ENCODE measurements around the gene DSC1. TPM values are rescaled to one million over a fixed set of nuclear protein-coding genes. Genes with fewer than 3 reads are reported as not detected.
"Not testable (repeated sequence)": the region's sequence is repeated elsewhere in the genome, so short reads cannot be mapped to it uniquely, and the experiment has no call there.

Gene DSC1
- total RNA-seq, 3 donors from 2014 or later = 0.29 TPM; not detected in 2

DNA sequence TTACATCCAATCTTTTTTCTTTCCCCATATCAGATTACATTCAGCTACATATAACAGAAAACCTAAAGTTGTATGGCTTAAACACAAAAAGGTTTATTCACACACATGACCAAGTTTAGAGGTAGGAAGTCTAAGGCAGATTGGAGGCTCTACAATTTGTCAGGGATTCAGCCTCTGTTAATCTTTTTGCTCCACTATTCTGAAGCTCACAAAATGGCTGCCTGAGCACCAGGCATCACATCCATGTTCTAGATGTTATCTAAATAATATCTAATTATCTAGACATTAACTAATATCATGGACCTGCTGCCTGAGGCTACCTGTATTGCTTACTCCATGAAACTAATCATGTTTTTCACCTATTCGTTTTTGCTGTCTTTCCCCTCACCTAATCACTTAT is 36.8 kb downstream of the DSC1 start:
- Histone ChIP-seq H3K27me3 (no peaks in the 10 kb centered on the region), H3K9me3 (no peaks in the 10 kb centered on the region), H3K27ac (no peak overlapping the region), H3K36me3 (no peaks in the 10 kb centered on the region), H3K4me3 (no peak overlapping the region), H3K4me1 (no peaks in the 10 kb centered on the region)
- no peak for DNase-seq (ENCODE audit: low spot score in 2 of 2)
- intact Hi-C loops (cut with DNase I; ENCODE audit: low total_unique reads) = no loop called here
- TF ChIP-seq, protein P1, sequence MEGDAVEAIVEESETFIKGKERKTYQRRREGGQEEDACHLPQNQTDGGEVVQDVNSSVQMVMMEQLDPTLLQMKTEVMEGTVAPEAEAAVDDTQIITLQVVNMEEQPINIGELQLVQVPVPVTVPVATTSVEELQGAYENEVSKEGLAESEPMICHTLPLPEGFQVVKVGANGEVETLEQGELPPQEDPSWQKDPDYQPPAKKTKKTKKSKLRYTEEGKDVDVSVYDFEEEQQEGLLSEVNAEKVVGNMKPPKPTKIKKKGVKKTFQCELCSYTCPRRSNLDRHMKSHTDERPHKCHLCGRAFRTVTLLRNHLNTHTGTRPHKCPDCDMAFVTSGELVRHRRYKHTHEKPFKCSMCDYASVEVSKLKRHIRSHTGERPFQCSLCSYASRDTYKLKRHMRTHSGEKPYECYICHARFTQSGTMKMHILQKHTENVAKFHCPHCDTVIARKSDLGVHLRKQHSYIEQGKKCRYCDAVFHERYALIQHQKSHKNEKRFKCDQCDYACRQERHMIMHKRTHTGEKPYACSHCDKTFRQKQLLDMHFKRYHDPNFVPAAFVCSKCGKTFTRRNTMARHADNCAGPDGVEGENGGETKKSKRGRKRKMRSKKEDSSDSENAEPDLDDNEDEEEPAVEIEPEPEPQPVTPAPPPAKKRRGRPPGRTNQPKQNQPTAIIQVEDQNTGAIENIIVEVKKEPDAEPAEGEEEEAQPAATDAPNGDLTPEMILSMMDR (IDR thresholded peaks at IDR 0.05) = no peak
- no peak for TF ChIP-seq POLR2AphosphoS5 (IDR thresholded peaks at IDR 0.05)
- no peak for TF ChIP-seq POLR2A (IDR thresholded peaks at IDR 0.05)

DNA sequence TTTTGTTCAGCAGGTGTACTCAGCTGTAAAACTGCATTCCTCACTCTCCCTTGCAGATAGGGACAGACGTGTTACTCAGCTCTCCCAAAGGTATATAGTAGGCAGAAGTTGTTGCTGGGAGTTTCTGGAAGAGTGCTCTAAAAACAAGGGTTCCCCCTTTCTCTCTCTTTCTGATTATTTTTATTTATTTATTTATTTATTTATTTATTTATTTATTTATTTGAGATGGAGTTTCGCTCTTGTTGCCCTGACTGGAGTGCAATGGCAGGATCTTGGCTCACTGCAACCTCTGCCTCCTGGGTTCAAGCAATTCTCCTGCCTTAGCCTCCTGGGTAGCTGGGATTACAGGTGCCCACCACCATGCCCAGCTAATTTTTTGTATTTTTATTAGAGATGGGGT is 39.5 kb downstream of the DSC1 start:
- H3K4me3 ChIP-seq = not testable (repeated sequence)

DNA sequence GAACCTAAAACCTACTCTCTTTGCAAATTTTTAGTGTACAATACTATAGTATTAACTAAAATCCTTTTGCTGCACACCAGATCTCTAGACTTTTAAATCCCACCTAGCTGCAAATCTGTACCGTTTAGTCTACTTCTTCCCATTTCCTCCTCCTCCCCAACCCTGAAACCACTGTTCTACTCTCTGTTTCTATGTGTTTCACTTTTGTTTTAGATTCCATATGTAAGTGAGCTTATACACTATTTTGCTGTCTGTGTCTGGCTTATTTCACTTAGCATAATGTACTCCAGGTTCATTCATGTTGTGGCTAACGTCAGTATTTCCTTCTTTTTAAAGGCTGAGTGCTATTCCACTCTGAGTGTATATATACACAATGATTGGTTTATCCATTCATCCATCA is 42.1 kb downstream of the DSC1 start:
- no peak for TF ChIP-seq POLR2AphosphoS5 (IDR thresholded peaks at IDR 0.05)
- TF ChIP-seq, protein P1 (IDR thresholded peaks at IDR 0.05) = no peak
- TF ChIP-seq POLR2A (IDR thresholded peaks at IDR 0.05) = no peak
- Histone ChIP-seq H3K27ac (no peak overlapping the region), H3K4me3 (no peak overlapping the region), H3K4me1 (no peaks in the 10 kb centered on the region), H3K9me3 (no peaks in the 10 kb centered on the region), H3K27me3 (no peaks in the 10 kb centered on the region), H3K36me3 (no peaks in the 10 kb centered on the region)
- no peak for DNase-seq (ENCODE audit: low spot score in 2 of 2)
- intact Hi-C loops (cut with DNase I; ENCODE audit: low total_unique reads) = no loop called here

More for the DNA sequence above, 39.5 kb downstream of the DSC1 start:
- H3K9me3 ChIP-seq; H3K36me3 ChIP-seq; H3K27ac ChIP-seq; intact Hi-C loops (cut with DNase I; ENCODE audit: low total_unique reads); H3K4me1 ChIP-seq; DNase-seq (ENCODE audit: low spot score in 2 of 2); H3K27me3 ChIP-seq: not testable (repeated sequence)

GRCh38 chr18:31116853-31117595 is 45.6 kb downstream of the DSC1 start:
- no peak for DNase-seq (ENCODE audit: low spot score in 2 of 2)
- intact Hi-C loops (cut with DNase I; ENCODE audit: low total_unique reads) = no loop called here
- H3K4me3 ChIP-seq = no peak overlapping the region
- H3K27me3 ChIP-seq = no peaks in the 10 kb centered on the region
- H3K9me3 ChIP-seq = no peaks in the 10 kb centered on the region
- no peak for TF ChIP-seq POLR2AphosphoS5 (IDR thresholded peaks at IDR 0.05)
- no peak for TF ChIP-seq POLR2A (IDR thresholded peaks at IDR 0.05)
- TF ChIP-seq, protein P1 (IDR thresholded peaks at IDR 0.05) = no peak
- H3K36me3 ChIP-seq = no peaks in the 10 kb centered on the region
- H3K27ac ChIP-seq = no peak overlapping the region
- no peaks in the 10 kb centered on the region for H3K4me1 ChIP-seq

DNA sequence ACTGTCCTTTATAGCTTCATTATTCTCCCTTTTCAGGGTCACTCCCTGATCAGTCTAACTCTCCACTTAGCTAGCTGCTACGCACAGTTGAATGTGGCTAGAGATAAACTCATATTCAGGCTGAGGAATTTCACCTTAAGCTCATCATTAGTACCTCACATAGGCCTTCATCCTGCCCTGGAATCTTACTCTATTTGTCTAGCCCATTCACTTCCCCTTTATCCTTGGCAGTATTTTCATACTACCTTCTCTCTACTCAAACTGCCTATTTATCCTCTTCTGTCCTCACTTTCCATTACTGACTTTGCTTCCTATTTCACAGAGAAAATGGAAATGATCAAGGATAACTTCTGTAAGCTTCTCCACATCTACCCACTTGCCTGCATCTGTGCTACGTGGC is 49.9 kb downstream of the DSC1 start:
- DNase-seq (ENCODE audit: low spot score in 2 of 2) = no peak
- Histone ChIP-seq H3K4me3 (no peak overlapping the region), H3K27me3 (no peaks in the 10 kb centered on the region), H3K27ac (no peak overlapping the region), H3K4me1 (no peaks in the 10 kb centered on the region), H3K36me3 (no peaks in the 10 kb centered on the region), H3K9me3 (no peaks in the 10 kb centered on the region)
- intact Hi-C loops (cut with DNase I; ENCODE audit: low total_unique reads) = no loop called here
- TF ChIP-seq, protein P1 (IDR thresholded peaks at IDR 0.05) = no peak
- TF ChIP-seq POLR2AphosphoS5 (IDR thresholded peaks at IDR 0.05) (no peak), POLR2A (IDR thresholded peaks at IDR 0.05) (no peak)
